MM.1S (cell line): ENCODE results near the gene CLEC4F.

Experiments
- CTCF ChIP-seq: fragments of 300-600 bp; sonication (generic); IDR thresholded peaks from 2 replicates; pipeline ENCODE4 v1.5.1; 2016; ENCODE audit warnings: antibody characterized with exemption, low read length, mixed read lengths
- EZH2 ChIP-seq: fragments of 300-600 bp; sonication (generic); optimal IDR thresholded peaks from 2 replicates; pipeline ENCODE3; 2017; ENCODE audit warnings: low read depth, mild to moderate bottlenecking, antibody characterized with exemption, low read length, mixed read lengths
- EZH2phosphoT487 ChIP-seq: fragments of 300-600 bp; sonication (generic); IDR thresholded peaks from 2 replicates; pipeline ENCODE4 v1.6.1; 2018; ENCODE audit warnings: antibody characterized with exemption, low read length

GRCh38 chr2:70768590-70769085 lies 51.8 kb downstream of the CLEC4F start:
- TF ChIP-seq CTCF, result no peak
- TF ChIP-seq EZH2phosphoT487, result no peak
- TF ChIP-seq EZH2, result no peak
